Measurements from ENCODE around the gene ZBTB5. TPM values are rescaled to one million over a fixed set of nuclear protein-coding genes. Genes with fewer than 3 reads are reported as not detected.

Gene ZBTB5
- polyA plus RNA-seq, 3 donors: 3.3 to 3.9 (median 3.8) TPM

GRCh38 chr9:37456817-37457216 is 8.4 kb downstream of the ZBTB5 start:
- WGBS, 3 donors: 69 to 93% (median 82%) methylated on average over 1 of the region's 1 CpG
- no peak overlapping the region for H3K27ac ChIP-seq (ENCODE audit: low read depth, low read length)

GRCh38 chr9:37455884-37456647 is 9.2 kb downstream of the ZBTB5 start:
- no peak overlapping the region for H3K27ac ChIP-seq (ENCODE audit: low read depth, low read length)
- WGBS, 3 donors: 79 to 85% (median 81%) methylated on average over 7 of the region's 7 CpGs

- H3K27ac ChIP-seq (ENCODE audit: low read depth, low read length): no peak overlapping the region
These were observed 11.0 kb downstream of the ZBTB5 start for GRCh38 chr9:37454238-37454637.

DNA sequence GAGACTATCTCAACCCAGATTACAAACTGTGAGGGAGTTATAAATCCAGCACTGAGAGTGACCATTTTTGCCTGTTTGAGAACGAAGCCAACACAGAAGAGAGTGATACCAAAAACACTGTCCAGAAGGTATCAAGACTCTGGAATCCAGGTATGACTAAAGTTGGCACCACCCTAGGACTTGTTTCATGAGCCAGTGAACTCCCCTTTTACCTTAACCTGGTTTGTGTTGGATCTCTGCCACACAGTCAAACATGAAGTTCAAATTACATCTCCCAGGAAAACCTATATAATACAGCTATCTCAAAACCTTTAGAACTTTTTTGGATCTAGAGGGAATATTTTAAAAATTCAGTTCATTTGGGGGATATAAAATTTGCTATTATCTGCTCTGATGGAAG is 11.4 kb downstream of the ZBTB5 start:
- WGBS, 3 donors: 32 to 100% (median 92%) methylated on average over 1 of the region's 1 CpG
- no peak overlapping the region for H3K27ac ChIP-seq (ENCODE audit: low read depth, low read length)

- 90 to 93% (median 91%) methylated on average over 1 of the region's 1 CpG for WGBS, 3 donors
- no peak overlapping the region for H3K27ac ChIP-seq (ENCODE audit: low read depth, low read length)
These were observed 12.6 kb downstream of the ZBTB5 start for GRCh38 chr9:37452611-37453010.

DNA sequence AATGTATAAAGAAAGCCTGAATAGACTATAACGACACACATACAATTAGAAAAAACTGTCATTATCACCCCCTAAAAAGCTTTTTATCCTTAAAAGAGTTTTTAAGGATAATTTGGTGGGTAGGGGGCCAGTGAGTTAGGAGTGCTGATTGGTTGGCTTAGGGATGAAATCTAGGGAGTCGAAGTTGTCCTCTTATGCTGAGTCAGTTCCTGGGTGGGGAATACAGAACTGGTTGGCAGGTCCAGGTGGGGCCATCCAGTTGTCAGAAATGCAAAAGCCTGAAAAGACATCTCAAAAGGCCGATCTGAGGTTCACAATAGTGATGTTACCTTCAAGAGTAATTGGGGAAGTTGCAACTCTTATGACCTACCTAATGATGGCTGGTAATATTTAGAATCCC is 13.6 kb downstream of the ZBTB5 start:
- no peak overlapping the region for H3K27ac ChIP-seq (ENCODE audit: low read depth, low read length)
- 76 to 82% (median 77%) methylated on average over 3 of the region's 3 CpGs for WGBS, 3 donors

- 87 to 92% (median 87%) methylated on average over 12 of the region's 12 CpGs for WGBS, 3 donors
- H3K27ac ChIP-seq (ENCODE audit: low read depth, low read length): no peak overlapping the region
These were observed 15.2 kb downstream of the ZBTB5 start for GRCh38 chr9:37449862-37450632.

- no peak overlapping the region for H3K27ac ChIP-seq (ENCODE audit: low read depth, low read length)
These were observed 18.1 kb downstream of the ZBTB5 start for GRCh38 chr9:37447111-37447510.

DNA sequence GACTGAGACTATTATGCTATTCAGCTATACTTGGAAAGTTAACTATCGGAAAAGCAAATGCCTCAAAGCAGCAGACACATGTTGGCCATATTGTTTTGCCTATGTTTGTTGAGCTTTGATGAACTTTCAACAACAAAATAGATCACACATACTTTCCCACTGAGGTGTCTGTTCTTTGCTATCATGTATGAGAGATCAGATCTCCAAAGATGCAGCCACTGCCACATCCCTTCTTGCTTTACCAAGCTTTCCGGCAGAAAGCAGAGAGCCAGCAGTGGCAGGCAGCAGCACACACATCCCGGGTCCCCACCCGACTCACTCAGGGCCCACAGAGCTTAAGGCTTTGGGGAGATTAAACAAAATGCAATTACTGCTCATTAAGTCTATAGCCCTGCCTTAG is 18.8 kb downstream of the ZBTB5 start:
- H3K27ac ChIP-seq (ENCODE audit: low read depth, low read length): no peak overlapping the region
- 84 to 93% (median 91%) methylated on average over 4 of the region's 4 CpGs for WGBS, 3 donors

GRCh38 chr9:37445832-37446231 is 19.4 kb downstream of the ZBTB5 start:
- H3K27ac ChIP-seq (ENCODE audit: low read depth, low read length): no peak overlapping the region
- WGBS, 3 donors: 87 to 94% (median 91%) methylated on average over 6 of the region's 6 CpGs

- H3K27ac ChIP-seq (ENCODE audit: low read depth, low read length): no peak overlapping the region
- 31 to 88% (median 81%) methylated on average over 2 of the region's 2 CpGs for WGBS, 3 donors
These were observed 20.4 kb downstream of the ZBTB5 start for GRCh38 chr9:37444890-37445289.

DNA sequence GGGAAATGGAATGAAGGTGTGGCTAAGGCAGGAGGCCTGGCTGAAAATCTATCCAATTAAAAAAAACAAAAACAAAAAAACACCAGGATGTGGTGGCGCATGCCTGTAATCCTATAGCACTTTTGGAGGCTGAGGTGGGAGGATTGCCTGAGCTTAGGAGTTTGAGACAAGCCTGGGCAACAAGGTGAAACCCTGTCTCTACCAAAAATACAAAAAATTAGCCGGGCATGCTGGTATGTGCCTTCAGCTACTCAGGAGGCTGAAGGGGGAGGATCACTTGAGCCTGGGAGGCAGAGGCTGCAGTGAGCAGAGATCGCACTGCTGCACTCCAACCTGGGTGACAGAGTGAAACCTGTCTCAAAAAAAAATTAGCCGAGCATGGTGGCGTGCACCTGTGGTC is 21.7 kb downstream of the ZBTB5 start:
- no peak overlapping the region for H3K27ac ChIP-seq (ENCODE audit: low read depth, low read length)
- WGBS, 3 donors: 88 to 100% (median 99%) methylated on average over 5 of the region's 5 CpGs

GRCh38 chr9:37442556-37442955 is 22.7 kb downstream of the ZBTB5 start:
- 92 to 97% (median 96%) methylated on average over 2 of the region's 2 CpGs for WGBS, 3 donors
- no peak overlapping the region for H3K27ac ChIP-seq (ENCODE audit: low read depth, low read length)

- WGBS, 3 donors: 87 to 92% (median 89%) methylated on average over 21 of the region's 21 CpGs
These were observed 23.4 kb downstream of the ZBTB5 start for GRCh38 chr9:37441776-37442370.

DNA sequence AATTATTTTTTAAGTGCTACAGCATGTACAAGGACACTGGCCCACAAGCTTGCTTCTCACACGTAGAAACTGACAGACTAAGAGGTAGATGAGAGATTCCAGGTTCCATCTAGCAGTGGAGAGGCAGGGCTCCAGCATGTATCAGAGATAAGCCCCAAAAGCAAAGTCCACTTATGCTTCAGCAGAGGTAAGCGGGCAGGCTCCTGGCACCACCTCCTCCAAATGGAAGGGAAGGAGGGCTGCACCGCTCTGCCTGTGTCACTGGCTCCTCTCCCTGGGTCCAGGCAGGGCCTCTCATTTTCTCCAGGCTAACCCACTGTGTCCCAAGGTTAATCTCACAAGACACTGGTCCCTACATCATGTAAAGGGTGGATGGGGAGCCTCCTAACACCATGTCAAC is 26.9 kb downstream of the ZBTB5 start:
- 58 to 95% (median 82%) methylated on average over 3 of the region's 3 CpGs for WGBS, 3 donors
- no peak overlapping the region for H3K27ac ChIP-seq (ENCODE audit: low read depth, low read length)

More at GRCh38 chr9:37441776-37442370, 23.4 kb downstream of the ZBTB5 start:
- no peak overlapping the region for H3K27ac ChIP-seq (ENCODE audit: low read depth, low read length)

- H3K27ac ChIP-seq (ENCODE audit: low read depth, low read length): no peak overlapping the region
- WGBS, 3 donors: 85 to 90% (median 86%) methylated on average over 4 of the region's 4 CpGs
These were observed 27.6 kb downstream of the ZBTB5 start for GRCh38 chr9:37437621-37438020.

- no peak overlapping the region for H3K27ac ChIP-seq (ENCODE audit: low read depth, low read length)
- WGBS, 3 donors: 90 to 95% (median 91%) methylated on average over 6 of the region's 6 CpGs
These were observed 28.2 kb downstream of the ZBTB5 start for GRCh38 chr9:37437010-37437409.

DNA sequence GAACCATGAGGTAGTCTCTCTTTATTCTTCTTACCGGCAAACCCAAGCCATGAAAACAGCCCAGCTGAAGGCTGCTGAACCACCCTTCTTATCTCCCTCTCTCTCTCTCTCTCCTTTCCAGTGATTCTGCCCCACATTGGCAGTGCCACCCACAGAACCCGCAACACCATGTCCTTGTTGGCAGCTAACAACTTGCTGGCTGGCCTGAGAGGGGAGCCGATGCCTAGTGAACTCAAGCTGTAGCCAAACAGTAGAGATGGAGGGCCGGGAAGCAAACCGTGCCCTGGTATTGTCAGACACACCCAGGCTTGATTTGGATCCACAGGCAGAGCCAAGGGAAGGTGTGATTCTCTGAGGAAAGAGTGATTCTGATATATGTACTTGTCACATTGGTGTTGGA is 28.7 kb downstream of the ZBTB5 start:
- WGBS, 3 donors: 79 to 89% (median 82%) methylated on average over 5 of the region's 5 CpGs
- H3K27ac ChIP-seq (ENCODE audit: low read depth, low read length): no peak overlapping the region

- H3K27ac ChIP-seq (ENCODE audit: low read depth, low read length): no peak overlapping the region
- WGBS, 3 donors: 55 to 75% (median 65%) methylated on average over 7 of the region's 7 CpGs
These were observed 31.3 kb downstream of the ZBTB5 start for GRCh38 chr9:37433867-37434371.
